ENCODE results near the gene SDC3. TPM values are rescaled to one million over a fixed set of nuclear protein-coding genes. Genes with fewer than 3 reads are reported as not detected.
A peak's percentile ranks its signal among the peaks of the same experiment; 100 is the strongest.

Gene SDC3
- total RNA-seq, 1 experiment from 2014 or later, result 15.0 TPM

GRCh38 chr1:30930631-30931173, 22.1 kb upstream of the SDC3 start:
- in situ Hi-C loops (cut with HindIII; ENCODE audit: low pct_unique_long_range_greater_than_20kb, low sequenced_read_pairs), result no loop called here

GRCh38 chr1:30929944-30930525, 21.5 kb upstream of the SDC3 start:
- in situ Hi-C loops (cut with HindIII; ENCODE audit: low pct_unique_long_range_greater_than_20kb, low sequenced_read_pairs), result no loop called here
- DNase-seq (ENCODE audit: low read depth), result no peak

More at GRCh38 chr1:30930631-30931173, 22.1 kb upstream of the SDC3 start:
- no peak for DNase-seq (ENCODE audit: low read depth)

GRCh38 chr1:30929135-30929889, 20.8 kb upstream of the SDC3 start:
- DNase-seq (ENCODE audit: low read depth), result no peak
- in situ Hi-C loops (cut with HindIII; ENCODE audit: low pct_unique_long_range_greater_than_20kb, low sequenced_read_pairs), result no loop called here

- in situ Hi-C loops (cut with HindIII; ENCODE audit: low pct_unique_long_range_greater_than_20kb, low sequenced_read_pairs), result no loop called here
- no peak for DNase-seq (ENCODE audit: low read depth)
These were observed 20.2 kb upstream of the SDC3 start for GRCh38 chr1:30928789-30929134.

GRCh38 chr1:30928171-30928570, 19.6 kb upstream of the SDC3 start:
- DNase-seq (ENCODE audit: low read depth), result no peak
- in situ Hi-C loops (cut with HindIII; ENCODE audit: low pct_unique_long_range_greater_than_20kb, low sequenced_read_pairs), result no loop called here

GRCh38 chr1:30927448-30927847, 18.9 kb upstream of the SDC3 start:
- in situ Hi-C loops (cut with HindIII; ENCODE audit: low pct_unique_long_range_greater_than_20kb, low sequenced_read_pairs), result no loop called here
- no peak for DNase-seq (ENCODE audit: low read depth)

GRCh38 chr1:30923597-30923996, 15.0 kb upstream of the SDC3 start:
- in situ Hi-C loops (cut with HindIII; ENCODE audit: low pct_unique_long_range_greater_than_20kb, low sequenced_read_pairs), result loop anchor here (25.0 kb wide), 1 partner anchor 111 kb away; no protein-coding TSS in a partner anchor
- no peak for DNase-seq (ENCODE audit: low read depth)

GRCh38 chr1:30920827-30921226, 12.3 kb upstream of the SDC3 start:
- in situ Hi-C loops (cut with HindIII; ENCODE audit: low pct_unique_long_range_greater_than_20kb, low sequenced_read_pairs), result loop anchor here (25.0 kb wide), 1 partner anchor 109 kb away; no protein-coding TSS in a partner anchor
- DNase-seq (ENCODE audit: low read depth), result no peak

GRCh38 chr1:30919025-30919881, 10.7 kb upstream of the SDC3 start:
- no peak for DNase-seq (ENCODE audit: low read depth)
- in situ Hi-C loops (cut with HindIII; ENCODE audit: low pct_unique_long_range_greater_than_20kb, low sequenced_read_pairs), result loop anchor here (25.0 kb wide), 1 partner anchor 107 kb away; no protein-coding TSS in a partner anchor

GRCh38 chr1:30916296-30916695, 7.7 kb upstream of the SDC3 start:
- in situ Hi-C loops (cut with HindIII; ENCODE audit: low pct_unique_long_range_greater_than_20kb, low sequenced_read_pairs), result loop anchor here (25.0 kb wide), 1 partner anchor 104 kb away; no protein-coding TSS in a partner anchor
- no peak for DNase-seq (ENCODE audit: low read depth)

- DNase-seq (ENCODE audit: low read depth), result no peak
- in situ Hi-C loops (cut with HindIII; ENCODE audit: low pct_unique_long_range_greater_than_20kb, low sequenced_read_pairs), result loop anchor here (25.0 kb wide), 1 partner anchor 103 kb away; no protein-coding TSS in a partner anchor
These were observed 7.1 kb upstream of the SDC3 start for GRCh38 chr1:30915491-30916230.

GRCh38 chr1:30914931-30915330, 6.4 kb upstream of the SDC3 start:
- in situ Hi-C loops (cut with HindIII; ENCODE audit: low pct_unique_long_range_greater_than_20kb, low sequenced_read_pairs), result loop anchor here (25.0 kb wide), 1 partner anchor 103 kb away; no protein-coding TSS in a partner anchor
- DNase-seq (ENCODE audit: low read depth), result no peak

- DNase-seq (ENCODE audit: low read depth), result no peak
- in situ Hi-C loops (cut with HindIII; ENCODE audit: low pct_unique_long_range_greater_than_20kb, low sequenced_read_pairs), result loop anchor here (25.0 kb wide), 1 partner anchor 102 kb away; no protein-coding TSS in a partner anchor
These were observed 6.0 kb upstream of the SDC3 start for GRCh38 chr1:30914587-30914922.

- DNase-seq (ENCODE audit: low read depth), result no peak
- in situ Hi-C loops (cut with HindIII; ENCODE audit: low pct_unique_long_range_greater_than_20kb, low sequenced_read_pairs), result loop anchor here (25.0 kb wide), 1 partner anchor 101 kb away; no protein-coding TSS in a partner anchor
These were observed 4.5 kb upstream of the SDC3 start for GRCh38 chr1:30912913-30913652.

- no peak for DNase-seq (ENCODE audit: low read depth)
- in situ Hi-C loops (cut with HindIII; ENCODE audit: low pct_unique_long_range_greater_than_20kb, low sequenced_read_pairs), result loop anchor here (25.0 kb wide), 1 partner anchor 100 kb away; no protein-coding TSS in a partner anchor
These were observed 3.7 kb upstream of the SDC3 start for GRCh38 chr1:30912224-30912623.

- peak; percentile 64 for DNase-seq (ENCODE audit: low read depth)
- in situ Hi-C loops (cut with HindIII; ENCODE audit: low pct_unique_long_range_greater_than_20kb, low sequenced_read_pairs), result loop anchor here (25.0 kb wide), 1 partner anchor 99 kb away; no protein-coding TSS in a partner anchor
These were observed 2.7 kb upstream of the SDC3 start for GRCh38 chr1:30911059-30911954.
